Gastroesophageal sphincter (tissue), 4 donors: ENCODE measurements around the gene ELOB. TPM values are rescaled to one million over a fixed set of nuclear protein-coding genes. Genes with fewer than 3 reads are reported as not detected.

ENCODE experiments used
- ATAC-seq: fragments of 150-250 bp; one replicate; pipeline ENCODE4 v1.9.1; 2016; ENCODE audit warnings: mild to moderate bottlenecking, moderate library complexity
- H3K27ac ChIP-seq, 4 donors: fragments of 200-600 bp; sonication (generic) in 3 of 4; 1 replicate in 3 of 4; 2 replicates in 1 of 4; pipeline ENCODE4 v1.5.1; 2016 to 2019
- H3K27me3 ChIP-seq: fragments of 200-600 bp; sonication (generic); one replicate; pipeline ENCODE4 v1.5.1; 2019
- H3K36me3 ChIP-seq, 2 donors: fragments of 200-600 bp; sonication (generic); one replicate each; pipeline ENCODE4 v1.5.1; 2019; ENCODE audit warnings: control low read depth in 1 of 2
- H3K4me1 ChIP-seq, 3 donors: fragments of 200-600 bp; sonication (generic); 1 replicate in 2 of 3; 2 replicates in 1 of 3; pipeline ENCODE4 v1.5.1; 2016 to 2019; ENCODE audit warnings: control low read depth in 2 of 3
- H3K4me3 ChIP-seq, 2 donors: fragments of 200-600 bp; sonication (generic); one replicate each; pipeline ENCODE4 v1.5.1; 2019; ENCODE audit warnings: mild to moderate bottlenecking in 1 of 2, moderate library complexity in 1 of 2
- H3K9me3 ChIP-seq, 3 donors: fragments of 200-600 bp; sonication (generic); one replicate each; pipeline ENCODE4 v1.5.1; 2017 to 2019; ENCODE audit warnings: control low read depth in 2 of 3
- CTCF ChIP-seq, 4 experiments: fragments of 200-600 bp in 2 of 4; fragments of 450-650 bp in 2 of 4; sonication (generic) in 1 of 4; IDR thresholded peaks; one replicate each; pipeline ENCODE4 v1.5.1; 2017 to 2019; ENCODE audit warnings: antibody characterized with exemption in 4 of 4, mild to moderate bottlenecking in 2 of 4, moderate library complexity in 2 of 4
- EP300 ChIP-seq: sonication (generic); formaldehyde crosslinking; IDR thresholded peaks from one replicate; pipeline ENCODE4 v1.6.1; 2017; ENCODE audit warnings: antibody characterized with exemption, mild to moderate bottlenecking
- POLR2A ChIP-seq, 2 donors: fragments of 450-650 bp; IDR thresholded peaks; one replicate each; pipeline ENCODE4 v1.6.1; 2017; ENCODE audit warnings: antibody characterized with exemption in 2 of 2, mild to moderate bottlenecking in 2 of 2, moderate library complexity in 1 of 2
- POLR2AphosphoS5 ChIP-seq: sonication (generic); formaldehyde crosslinking; IDR thresholded peaks from one replicate; pipeline ENCODE4 v1.6.1; 2017; ENCODE audit warnings: antibody characterized with exemption
- WGBS, 2 donors: methylation state at CpG; one replicate each; pipeline ENCODE4 v1.1.5; 2018; ENCODE audit warnings: low coverage in 1 of 2; 5-methylcytosine and 5-hydroxymethylcytosine counted together
- total RNA-seq, 4 donors: library from RNA; depleted of rRNA; stranded (reverse); fragments of >200 nt; gene quantifications; one replicate each; pipeline ENCODE4 v1.1.0, GENCODE V29; 2016

The ELOB gene
- total RNA-seq, 4 donors from 2014 or later, result 216 to 269 (median 251) TPM

- TF ChIP-seq EP300, result no peak
- TF ChIP-seq POLR2A (IDR thresholded peaks at IDR 0.05), result no peak
- TF ChIP-seq CTCF (IDR thresholded peaks at IDR 0.05), result no peak
- TF ChIP-seq POLR2AphosphoS5, result no peak
- WGBS, 2 donors, result 49 to 75% methylated on average over 2 to 7 of the region's 23 CpGs
- Histone ChIP-seq H3K27me3 (no peaks in the 10 kb centered on the region), H3K27ac (peak overlapping the region; percentile 94 to 100 (median 97)), H3K36me3 (peaks cover 0 to 6% of the 10 kb centered on the region in 2 donors), H3K4me1 (peaks cover 0 to 41% (median 23%) of the 10 kb centered on the region in 3 donors), H3K9me3 (no peaks in the 10 kb centered on the region), H3K4me3 (peak overlapping the region; percentile 62 to 89)
- ATAC-seq, result no peak
These were observed 25.5 kb downstream of the ELOB start for GRCh38 chr16:2751577-2752034.

DNA sequence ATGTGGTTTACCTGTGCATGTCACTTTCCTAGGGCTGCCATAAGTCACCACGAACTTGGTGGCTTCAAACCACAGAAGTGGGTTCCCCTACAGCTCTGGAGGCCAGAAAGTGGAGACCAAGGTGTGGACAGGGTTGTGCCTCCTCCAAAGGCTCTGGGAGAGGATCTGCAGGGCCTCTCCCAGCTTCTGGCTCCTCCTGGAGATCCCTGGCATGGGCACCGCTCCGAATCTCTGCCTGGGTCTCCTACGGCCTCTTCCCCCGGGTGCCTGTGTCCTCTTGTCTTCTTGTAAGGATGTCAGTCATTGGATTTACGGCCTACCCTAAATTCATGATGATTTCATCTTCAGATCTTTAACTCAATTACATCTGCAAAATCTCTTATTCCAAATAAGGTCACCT lies 27.1 kb downstream of the ELOB start:
- no peaks in the 10 kb centered on the region for H3K9me3 ChIP-seq
- 94 to 100% methylated on average over 1 to 5 of the region's 6 CpGs for WGBS, 2 donors

DNA sequence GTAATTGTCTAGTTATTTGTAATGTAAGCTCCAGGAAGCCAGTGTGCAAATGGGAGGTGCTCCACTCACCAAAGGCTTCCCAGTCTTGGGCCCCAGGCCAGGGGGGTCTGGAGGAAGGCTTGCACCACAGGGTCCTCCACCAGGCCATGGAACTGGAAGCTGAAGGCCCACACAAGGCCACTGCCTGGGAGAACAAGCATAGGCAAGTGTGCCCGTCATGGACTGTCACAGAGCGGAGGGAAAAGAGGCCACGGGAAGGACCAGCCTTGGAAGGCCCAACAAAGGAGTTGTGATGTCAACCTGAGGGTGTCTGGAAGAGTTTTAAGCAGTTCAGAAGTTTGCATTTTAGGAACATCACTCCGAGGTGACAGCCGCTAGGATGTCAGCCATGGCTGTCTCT lies 27.6 kb downstream of the ELOB start:
- TF ChIP-seq POLR2A (IDR thresholded peaks at IDR 0.05), result no peak
- no peak for TF ChIP-seq POLR2AphosphoS5
- TF ChIP-seq CTCF (IDR thresholded peaks at IDR 0.05), result no peak
- TF ChIP-seq EP300, result no peak
- peaks cover 0 to 20% (median 4%) of the 10 kb centered on the region in 3 donors for H3K4me1 ChIP-seq
- no peak overlapping the region for H3K27ac ChIP-seq
- H3K4me3 ChIP-seq, result no peak overlapping the region
- no peaks in the 10 kb centered on the region for H3K27me3 ChIP-seq
- WGBS, 2 donors, result 82 to 91% methylated on average over 4 to 5 of the region's 5 CpGs
- no peak for ATAC-seq
- no peaks in the 10 kb centered on the region for H3K9me3 ChIP-seq
- no peaks in the 10 kb centered on the region for H3K36me3 ChIP-seq

More for the DNA sequence above, 27.1 kb downstream of the ELOB start:
- ATAC-seq, result no peak
- H3K4me1 ChIP-seq, result peaks cover 0 to 25% (median 9%) of the 10 kb centered on the region in 3 donors
- no peaks in the 10 kb centered on the region for H3K36me3 ChIP-seq
- no peak for TF ChIP-seq CTCF (IDR thresholded peaks at IDR 0.05)
- no peak for TF ChIP-seq POLR2AphosphoS5
- no peak for TF ChIP-seq POLR2A (IDR thresholded peaks at IDR 0.05)
- TF ChIP-seq EP300, result no peak
- H3K4me3 ChIP-seq, result no peak overlapping the region
- H3K27ac ChIP-seq, result no peak overlapping the region
- no peaks in the 10 kb centered on the region for H3K27me3 ChIP-seq

DNA sequence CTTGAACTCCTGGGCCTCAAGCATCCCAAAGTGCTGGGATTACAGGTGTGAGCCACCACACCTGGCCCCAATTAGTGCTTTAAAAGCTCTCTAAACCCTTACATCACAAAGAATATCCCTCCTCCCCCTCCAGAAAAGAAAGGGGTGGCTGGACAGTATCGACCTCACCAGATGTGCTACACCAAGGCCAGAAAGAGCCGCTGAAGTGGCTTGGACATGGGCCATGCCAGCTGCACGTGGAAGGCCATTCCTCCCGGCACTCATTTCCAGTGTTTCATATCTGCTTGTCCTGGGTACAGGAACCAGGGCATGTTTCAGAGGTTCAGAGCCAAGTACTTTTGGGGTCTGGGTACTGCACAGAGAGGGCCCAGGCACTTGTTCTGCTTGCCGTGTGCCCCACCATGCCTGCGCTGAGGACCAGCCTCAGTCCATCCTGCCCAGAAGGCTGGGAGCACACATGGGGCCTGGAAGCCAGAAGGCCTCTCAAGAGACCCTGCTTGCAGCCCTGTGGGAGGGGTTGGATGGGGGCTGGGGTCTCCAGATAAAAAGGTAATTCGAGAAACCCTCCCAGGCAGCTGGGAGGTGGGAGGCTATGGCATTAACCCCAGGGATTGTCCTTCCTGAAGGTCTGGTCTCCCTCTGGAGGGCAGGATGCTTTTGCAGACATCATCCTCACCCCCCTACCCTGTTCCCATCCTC lies 28.2 kb downstream of the ELOB start:
- Histone ChIP-seq H3K27me3 (no peaks in the 10 kb centered on the region), H3K9me3 (no peaks in the 10 kb centered on the region), H3K36me3 (no peaks in the 10 kb centered on the region), H3K27ac (no peak overlapping the region), H3K4me3 (no peak overlapping the region), H3K4me1 (peaks cover 0 to 14% (median 0%) of the 10 kb centered on the region in 3 donors)
- WGBS, 2 donors, result 50% methylated on average over 1 of the region's 7 CpGs; no CpG with 5 or more reads in 1 of the 2 donors
- TF ChIP-seq EP300, result no peak
- TF ChIP-seq CTCF (IDR thresholded peaks at IDR 0.05), result no peak
- no peak for TF ChIP-seq POLR2AphosphoS5
- no peak for TF ChIP-seq POLR2A (IDR thresholded peaks at IDR 0.05)
- no peak for ATAC-seq

- no peak overlapping the region for H3K4me3 ChIP-seq
- H3K27me3 ChIP-seq, result peaks cover 12% of the 10 kb centered on the region
- no CpG with 5 or more reads among the region's 9 CpGs for WGBS, 2 donors
- H3K27ac ChIP-seq, result no peak overlapping the region
- ATAC-seq, result no peak
- no peaks in the 10 kb centered on the region for H3K4me1 ChIP-seq
- no peaks in the 10 kb centered on the region for H3K36me3 ChIP-seq
- H3K9me3 ChIP-seq, result no peaks in the 10 kb centered on the region
- TF ChIP-seq EP300 (no peak), POLR2AphosphoS5 (no peak), POLR2A (IDR thresholded peaks at IDR 0.05) (no peak), CTCF (IDR thresholded peaks at IDR 0.05) (no peak)
These were observed 31.1 kb downstream of the ELOB start for GRCh38 chr16:2745961-2746360.
